Measurements from ENCODE around the gene NT5DC4.
"Not testable (repeated sequence)": the region's sequence is repeated elsewhere in the genome, so short reads cannot be mapped to it uniquely, and the experiment has no call there.

The NT5DC4 gene

GRCh38 chr2:112714331-112714730 is 6.5 kb upstream of the NT5DC4 start:
- TF ChIP-seq CTCF (IDR thresholded peaks at IDR 0.05; ENCODE audit: low read length, missing control alignments): no peak
- no peak for DNase-seq (ENCODE audit: low read depth)
- H3K4me3 ChIP-seq (replicated peaks; ENCODE audit: low read depth, low read length): no peak overlapping the region

- no peak overlapping the region for H3K4me3 ChIP-seq (replicated peaks; ENCODE audit: low read depth, low read length)
- no peak for TF ChIP-seq CTCF (IDR thresholded peaks at IDR 0.05; ENCODE audit: low read length, missing control alignments)
- DNase-seq (ENCODE audit: low read depth): peak; percentile 48
Observed at GRCh38 chr2:112714836-112715631, 5.8 kb upstream of the NT5DC4 start.

GRCh38 chr2:112716094-112716493 is 4.7 kb upstream of the NT5DC4 start:
- not testable (repeated sequence) for DNase-seq (ENCODE audit: low read depth); H3K4me3 ChIP-seq (replicated peaks; ENCODE audit: low read depth, low read length)

DNA sequence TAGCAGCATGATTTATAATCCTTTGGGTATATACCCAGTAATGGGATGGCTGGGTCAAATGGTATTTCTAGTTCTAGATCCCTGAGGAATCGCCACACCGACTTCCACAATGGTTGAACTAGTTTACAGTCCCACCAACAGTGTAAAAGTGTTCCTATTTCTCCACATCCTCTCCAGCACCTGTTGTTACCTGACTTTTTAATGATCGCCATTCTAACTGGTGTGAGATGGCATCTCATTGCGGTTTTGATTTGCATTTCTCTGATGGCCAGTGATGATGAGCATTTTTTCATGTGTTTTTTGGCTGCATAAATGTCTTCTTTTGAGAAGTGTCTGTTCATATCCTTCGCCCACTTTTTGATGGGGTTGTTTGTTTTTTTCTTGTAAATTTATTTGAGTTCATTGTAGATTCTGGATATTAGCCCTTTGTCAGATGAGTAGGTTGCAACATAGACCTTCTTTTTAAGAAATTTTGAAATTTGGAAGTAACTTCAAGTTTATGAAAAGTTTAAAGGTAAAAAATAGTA is 3.9 kb upstream of the NT5DC4 start:
- H3K4me3 ChIP-seq (replicated peaks; ENCODE audit: low read depth, low read length); DNase-seq (ENCODE audit: low read depth): not testable (repeated sequence)

DNA sequence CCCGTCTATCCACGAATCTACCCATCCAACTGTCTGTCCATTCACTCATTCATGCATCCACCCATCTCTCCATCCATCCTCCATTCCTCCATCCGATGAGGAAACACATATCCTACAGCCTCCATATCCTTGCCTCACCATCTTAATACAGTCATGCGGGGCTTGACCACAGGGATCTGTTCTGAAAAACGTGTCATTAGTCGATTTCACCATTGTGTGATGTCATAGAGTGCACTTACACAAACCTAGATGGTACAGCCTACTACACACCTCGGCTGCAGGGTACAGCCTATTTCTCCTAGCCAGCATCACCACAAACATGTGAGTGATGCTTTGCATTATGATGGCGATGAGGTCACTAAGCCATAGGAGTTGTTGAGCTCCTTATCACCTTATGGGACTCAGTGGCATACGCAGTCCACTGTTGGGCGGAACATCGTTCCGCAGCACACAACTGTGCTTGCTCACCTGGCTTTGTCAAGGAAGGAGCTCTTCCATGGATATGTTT is 1.9 kb upstream of the NT5DC4 start:
- no peak overlapping the region for H3K4me3 ChIP-seq (replicated peaks; ENCODE audit: low read depth, low read length)
- DNase-seq (ENCODE audit: low read depth): no peak
- no peak for TF ChIP-seq CTCF (IDR thresholded peaks at IDR 0.05; ENCODE audit: low read length, missing control alignments)

DNA sequence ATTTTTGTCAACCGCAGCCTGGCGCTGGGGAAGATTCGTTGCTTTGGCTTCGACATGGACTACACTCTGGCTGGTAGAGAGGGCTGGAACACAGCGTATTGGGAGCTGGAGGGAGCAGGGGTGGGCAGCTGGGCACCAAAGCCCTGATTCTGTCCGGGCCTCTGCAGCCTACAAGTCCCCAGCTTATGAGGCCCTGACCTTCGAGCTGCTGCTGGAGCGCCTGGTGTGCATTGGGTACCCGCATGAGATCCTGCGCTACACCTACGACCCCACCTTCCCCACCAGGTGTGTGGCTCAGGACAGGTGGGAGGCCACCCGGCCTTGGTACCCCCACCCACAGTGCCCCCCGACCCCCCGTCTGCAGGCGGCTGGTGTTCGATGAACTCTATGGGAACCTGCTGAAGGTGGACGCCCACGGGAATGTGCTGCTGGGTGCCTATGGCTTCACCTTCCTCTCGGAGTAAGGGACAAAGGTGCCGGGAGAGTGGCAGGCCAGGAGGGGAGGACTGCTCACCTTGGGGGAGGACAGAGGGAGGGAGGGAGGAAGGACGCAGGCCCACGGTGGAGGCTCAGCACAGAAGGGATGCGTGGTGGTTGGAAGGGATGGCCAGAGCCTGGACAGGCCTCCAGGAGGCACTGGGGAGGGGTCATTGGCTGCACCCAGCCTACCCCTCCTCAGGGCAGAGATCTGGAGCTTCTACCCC is 1.2 kb downstream of the NT5DC4 start:
- TF ChIP-seq CTCF (IDR thresholded peaks at IDR 0.05; ENCODE audit: low read length, missing control alignments): no peak
- no peak overlapping the region for H3K4me3 ChIP-seq (replicated peaks; ENCODE audit: low read depth, low read length)
- DNase-seq (ENCODE audit: low read depth): no peak

- TF ChIP-seq CTCF (IDR thresholded peaks at IDR 0.05; ENCODE audit: low read length, missing control alignments): no peak
- H3K4me3 ChIP-seq (replicated peaks; ENCODE audit: low read depth, low read length): no peak overlapping the region
- no peak for DNase-seq (ENCODE audit: low read depth)
Observed at GRCh38 chr2:112722816-112723546, 2.2 kb downstream of the NT5DC4 start.
